Gastrocnemius medialis (tissue), 4 donors: ENCODE measurements around the gene ISG15. TPM values are rescaled to one million over a fixed set of nuclear protein-coding genes. Genes with fewer than 3 reads are reported as not detected.

Source experiments
- ATAC-seq, 2 donors: fragments of 150-250 bp; one replicate each; pipeline ENCODE4 v1.9.1; 2016
- DNase-seq, 2 donors: peaks; one replicate each; pipeline ENCODE4 v3.0.0-alpha.2; 2019
- H3K27ac ChIP-seq, 4 donors: fragments of 200-600 bp; sonication (generic); 1 replicate in 1 of 4; 2 replicates in 3 of 4; pipeline ENCODE4 v1.5.1; 2016 to 2018; ENCODE audit warnings: mild to moderate bottlenecking in 2 of 4, moderate library complexity in 1 of 4
- H3K27me3 ChIP-seq, 3 donors: fragments of 200-600 bp; sonication (generic) in 2 of 3; 1 replicate in 1 of 3; 2 replicates in 2 of 3; pipeline versions ENCODE4 v1.5.1 to v1.6.0; 2016 to 2019; ENCODE audit warnings: mild to moderate bottlenecking in 1 of 3, moderate library complexity in 1 of 3
- H3K36me3 ChIP-seq, 2 donors: fragments of 200-600 bp; sonication (generic) in 1 of 2; one replicate each; pipeline ENCODE4 v1.5.1; 2017 to 2018
- H3K4me1 ChIP-seq, 2 donors: fragments of 200-600 bp; sonication (generic) in 1 of 2; one replicate each; pipeline ENCODE4 v1.5.1; 2016 to 2017; ENCODE audit warnings: mild to moderate bottlenecking in 2 of 2
- H3K4me3 ChIP-seq, 4 donors: fragments of 200-600 bp; sonication (generic) in 3 of 4; 1 replicate in 1 of 4; 2 replicates in 3 of 4; pipeline ENCODE4 v1.5.1; 2016 to 2019; ENCODE audit warnings: mild to moderate bottlenecking in 2 of 4
- H3K9me3 ChIP-seq, 3 donors: fragments of 200-600 bp; sonication (generic) in 2 of 3; 1 replicate in 1 of 3; 2 replicates in 2 of 3; pipeline ENCODE4 v1.5.1; 2016 to 2019
- CTCF ChIP-seq, 5 experiments: fragments of 450-650 bp in 3 of 5; fragments of 200-600 bp in 2 of 5; sonication (generic) in 2 of 5; IDR thresholded peaks in 4 of 5; conservative IDR thresholded peaks in 1 of 5; 1 replicate in 4 of 5; 2 replicates in 1 of 5; pipeline ENCODE4 v1.5.1; 2016 to 2019; ENCODE audit warnings: antibody characterized with exemption in 5 of 5, mild to moderate bottlenecking in 3 of 5, moderate library complexity in 3 of 5
- POLR2A ChIP-seq, 2 donors: fragments of 450-650 bp; IDR thresholded peaks; one replicate each; pipeline ENCODE4 v1.6.1; 2017; ENCODE audit warnings: antibody characterized with exemption in 2 of 2, mild to moderate bottlenecking in 2 of 2, moderate library complexity in 2 of 2
- in situ Hi-C, 4 donors: fragments of 200-750 bp; cut with MboI; loops; one replicate each; pipeline versions ENCODE4 v1.15.0 to v1.8.0; 2017; ENCODE audit warnings: low sequenced_read_pairs in 4 of 4
- intact Hi-C: fragments of 100-400 bp; cut with DNase I; formaldehyde crosslinking; loops from one replicate; pipeline ENCODE4 v1.15.1; 2023; ENCODE audit warnings: low total_unique reads
- total RNA-seq, 4 donors: library from RNA; depleted of rRNA; stranded (reverse); fragments of >200 nt; gene quantifications; one replicate each; pipeline versions ENCODE4 v1.1.0 to v1.2.3, GENCODE V29; 2016

ISG15 gene
- total RNA-seq, 4 donors from 2014 or later, result 4.3 to 37.6 (median 10.2) TPM

DNA sequence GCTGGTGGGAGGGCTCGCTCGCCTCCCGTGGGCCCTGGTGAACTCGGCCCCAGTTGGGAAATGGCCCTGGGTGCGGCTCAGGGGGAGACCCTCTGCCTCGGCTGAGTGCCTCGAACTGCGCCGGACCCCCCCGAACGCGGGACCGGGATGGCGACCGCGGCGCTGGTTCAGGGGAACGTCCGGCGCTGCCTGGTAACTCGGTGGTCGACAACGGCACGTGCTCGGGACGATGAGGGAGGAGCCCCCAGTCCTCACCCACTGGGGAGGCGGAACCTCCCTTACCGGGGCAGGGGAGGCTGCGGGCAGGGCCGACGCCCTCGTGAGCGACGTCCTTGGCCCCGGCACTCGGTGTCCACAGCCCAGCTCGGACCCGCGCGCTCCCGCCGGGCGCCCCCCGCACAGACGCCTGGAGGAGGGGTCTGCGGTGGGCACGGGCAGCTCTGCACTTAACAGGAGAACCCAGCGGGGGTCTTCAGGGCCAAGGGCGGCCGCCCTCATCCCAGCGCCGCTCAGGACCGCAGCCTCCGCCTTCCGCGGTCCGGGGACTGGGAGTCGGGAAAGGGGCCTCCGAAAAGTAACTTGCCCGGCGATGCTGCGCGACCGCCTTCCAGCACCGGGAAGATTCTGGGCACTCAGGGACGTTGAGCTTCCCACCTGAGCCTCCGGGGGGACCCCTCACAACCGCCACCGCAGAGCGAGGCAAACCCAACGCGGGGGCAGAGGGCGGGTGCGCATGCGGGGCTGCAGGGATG, 15.1 kb upstream of the ISG15 start:
- in situ Hi-C loops, result no loop called here

GRCh38 chr1:998745-998994, 14.6 kb upstream of the ISG15 start:
- ATAC-seq, result no peak
- H3K36me3 ChIP-seq, result no peaks in the 10 kb centered on the region

More for the DNA sequence above, 15.1 kb upstream of the ISG15 start:
- Histone ChIP-seq H3K36me3 (no peaks in the 10 kb centered on the region), H3K4me1 (peaks cover 0 to 3% of the 10 kb centered on the region in 2 donors), H3K4me3 (peak overlapping the region in 3 of 4 donors; percentile 34 to 79 (median 63)), H3K27ac (no peak overlapping the region), H3K9me3 (no peaks in the 10 kb centered on the region), H3K27me3 (peaks cover 4 to 11% (median 7%) of the 10 kb centered on the region in 3 donors)
- intact Hi-C loops, result no loop called here
- ATAC-seq, result no peak
- TF ChIP-seq POLR2A (IDR thresholded peaks at IDR 0.05) (no peak), CTCF (IDR thresholded peaks at IDR 0.05 in 4 of 5, conservative IDR thresholded peaks at IDR 0.05 in 1 of 5) (no peak)
- no peak for DNase-seq

DNA sequence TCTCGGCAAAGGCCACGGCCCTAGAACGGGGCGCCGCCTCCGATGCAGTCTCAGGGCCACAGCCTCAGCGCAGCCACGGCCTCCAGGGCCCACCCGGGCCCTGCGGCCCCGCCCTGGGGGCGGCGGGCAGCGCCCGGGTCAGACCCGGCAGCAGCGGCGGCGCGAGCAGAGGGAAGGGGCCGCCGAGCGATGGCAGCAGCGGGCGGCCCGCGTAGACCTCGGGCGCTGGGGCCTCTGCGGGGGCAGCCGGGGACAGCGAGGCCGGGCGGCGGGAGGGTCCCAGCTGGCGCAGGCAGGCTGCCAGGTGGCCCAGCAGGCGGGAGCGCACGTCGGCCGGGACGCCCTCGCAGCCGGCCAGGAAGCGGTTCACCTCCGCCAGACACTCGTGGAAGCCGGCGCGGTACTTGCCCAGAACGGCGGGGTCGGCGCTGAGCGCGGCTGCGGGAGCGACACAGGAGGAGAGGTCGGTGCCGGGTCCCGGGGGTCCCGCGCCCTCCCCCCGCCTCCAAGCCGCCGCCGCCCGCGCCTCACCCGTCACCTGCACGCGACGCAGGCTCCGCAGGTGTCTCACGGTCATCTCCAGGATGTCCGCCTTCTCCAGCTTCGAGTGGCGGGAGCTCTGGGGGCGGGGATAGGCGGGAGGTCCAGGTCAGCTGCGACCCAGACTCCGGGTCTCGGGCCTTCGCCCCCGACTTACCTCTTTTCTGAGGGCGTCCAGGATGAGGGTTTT, 14.1 kb upstream of the ISG15 start:
- no peak for TF ChIP-seq POLR2A (IDR thresholded peaks at IDR 0.05)
- TF ChIP-seq CTCF (IDR thresholded peaks at IDR 0.05 in 4 of 5, conservative IDR thresholded peaks at IDR 0.05 in 1 of 5), result no peak
- H3K27me3 ChIP-seq, result peaks cover 4 to 11% (median 7%) of the 10 kb centered on the region in 3 donors
- ATAC-seq (peak; percentile 4 to 5), DNase-seq (no peak)
- in situ Hi-C loops, result no loop called here
- H3K36me3 ChIP-seq, result no peaks in the 10 kb centered on the region
- H3K4me3 ChIP-seq, result peak overlapping the region; percentile 57 to 85 (median 71)
- H3K27ac ChIP-seq, result peak overlapping the region; percentile 84 to 92 (median 89)
- intact Hi-C loops, result no loop called here
- peaks cover 0 to 3% of the 10 kb centered on the region in 2 donors for H3K4me1 ChIP-seq
- H3K9me3 ChIP-seq, result no peaks in the 10 kb centered on the region

More at GRCh38 chr1:998745-998994, 14.6 kb upstream of the ISG15 start:
- no peak for TF ChIP-seq CTCF (IDR thresholded peaks at IDR 0.05 in 4 of 5, conservative IDR thresholded peaks at IDR 0.05 in 1 of 5)
- peak overlapping the region in 2 of 4 donors; percentile 84 to 89 for H3K27ac ChIP-seq
- peak overlapping the region; percentile 34 to 85 (median 71) for H3K4me3 ChIP-seq
- in situ Hi-C loops, result no loop called here
- peaks cover 0 to 3% of the 10 kb centered on the region in 2 donors for H3K4me1 ChIP-seq
- no peaks in the 10 kb centered on the region for H3K9me3 ChIP-seq
- peaks cover 4 to 11% (median 7%) of the 10 kb centered on the region in 3 donors for H3K27me3 ChIP-seq
- intact Hi-C loops, result no loop called here
- no peak for DNase-seq

- peak; percentile 73 to 76 for DNase-seq
- Histone ChIP-seq H3K9me3 (no peaks in the 10 kb centered on the region), H3K4me3 (peak within 1 kb of the TSS; percentile 57 to 85 (median 71)), H3K27me3 (peaks cover 4 to 11% (median 7%) of the 10 kb centered on the region in 3 donors), H3K4me1 (peaks cover 4 to 8% of the 10 kb centered on the region in 2 donors), H3K27ac (peak within 1 kb of the TSS; percentile 84 to 92 (median 89)), H3K36me3 (no peaks in the 10 kb centered on the region)
- ATAC-seq, result peak; percentile 68 to 76
- in situ Hi-C loops, result no loop called here
- TF ChIP-seq POLR2A (IDR thresholded peaks at IDR 0.05) (peak; percentile 85 to 93), CTCF (IDR thresholded peaks at IDR 0.05 in 4 of 5, conservative IDR thresholded peaks at IDR 0.05 in 1 of 5) (no peak)
- intact Hi-C loops, result loop anchor here (1.0 to 5.0 kb wide), 4 partner anchors 13 to 78 kb away; partner anchors contain the start of genes ISG15, PERM1 and SAMD11
Observed at GRCh38 chr1:999725-1000356, 13.5 kb upstream of the ISG15 start, which contains the start of gene HES4. HES4 (minus strand) TSS chr1:1000097; CDS start chr1:999973, 124 bp downstream.
